PC-3 (cell line): ENCODE measurements around the gene HSPA5. TPM values are rescaled to one million over a fixed set of nuclear protein-coding genes. Genes with fewer than 3 reads are reported as not detected.

Experiments used
- ATAC-seq: fragments of 200-7000 bp; cut with Tn5 transposase; 2 replicates; pipeline ENCODE4 v1.9.1; 2020; ENCODE audit warnings: mild to moderate bottlenecking, moderate library complexity
- BruUV-seq: library from RNA; stranded (reverse); fragments of 400-500 nt; replicated peaks from 2 replicates; lab custom pipeline; 2021; lab: Mats Ljungman, UMichigan
- CTCF ChIA-PET: fragments of 300-600 bp; sonication (Branson Sonifier 250); formaldehyde crosslinking; loops from one replicate; lab custom pipeline; 2022; ENCODE audit warnings: antibody characterized with exemption; lab: Charles Lee
- POLR2A ChIA-PET: fragments of 300-600 bp; sonication (Branson Sonifier 250); formaldehyde crosslinking; loops from one replicate; lab custom pipeline; 2022; ENCODE audit warnings: antibody characterized with exemption; ENCODE audit not compliant: unreplicated experiment; lab: Charles Lee
- DNase-seq: peaks from one replicate; pipeline ENCODE4 v3.0.0-alpha.2; 2015
- H2AFZ ChIP-seq: fragments of 300-600 bp; sonication (generic); 2 replicates; pipeline ENCODE4 v1.6.0; 2016; ENCODE audit warnings: antibody characterized with exemption, low read length
- H3F3A ChIP-seq: fragments of 300-600 bp; sonication (generic); one replicate; pipeline ENCODE4 v1.6.0; 2017; ENCODE audit warnings: antibody characterized with exemption, low read length, control low read depth, mild to moderate bottlenecking; ENCODE audit not compliant: unreplicated experiment
- H3K27ac ChIP-seq: fragments of 300-600 bp; sonication (generic); 2 replicates; pipeline ENCODE4 v1.5.1; 2016; ENCODE audit warnings: mild to moderate bottlenecking, low read length
- H3K27me3 ChIP-seq: fragments of 300-600 bp; sonication (generic); 2 replicates; pipeline ENCODE4 v1.6.1; 2016; ENCODE audit warnings: low read length, mixed read lengths
- H3K36me3 ChIP-seq: fragments of 300-600 bp; sonication (generic); 2 replicates; pipeline ENCODE4 v1.6.1; 2016; ENCODE audit warnings: low read depth, mixed run types, low read length, mixed read lengths
- H3K4me1 ChIP-seq: fragments of 300-600 bp; sonication (generic); 2 replicates; pipeline ENCODE4 v1.5.1; 2016; ENCODE audit warnings: low read length; ENCODE audit not compliant: insufficient read depth
- H3K4me2 ChIP-seq: fragments of 300-600 bp; sonication (generic); 2 replicates; pipeline ENCODE4 v1.6.0; 2016; ENCODE audit warnings: low read length
- H3K4me3 ChIP-seq: fragments of 300-600 bp; sonication (generic); 2 replicates; pipeline ENCODE4 v1.5.1; 2016; ENCODE audit warnings: mild to moderate bottlenecking, low read length, mixed read lengths
- H3K79me2 ChIP-seq: fragments of 300-600 bp; sonication (generic); 2 replicates; pipeline ENCODE4 v1.6.1; 2017; ENCODE audit warnings: low read length, mixed read lengths
- H3K9ac ChIP-seq: fragments of 300-600 bp; sonication (generic); 2 replicates; pipeline ENCODE4 v1.6.0; 2016; ENCODE audit warnings: mild to moderate bottlenecking, low read length
- H3K9me2 ChIP-seq: fragments of 300-600 bp; sonication (generic); replicated peaks from 2 replicates; pipeline ENCODE4 v1.6.1; 2016; ENCODE audit warnings: mixed run types, low read length, mixed read lengths
- H3K9me3 ChIP-seq: fragments of 300-600 bp; sonication (generic); 2 replicates; pipeline ENCODE4 v1.6.1; 2016; ENCODE audit warnings: low read length, mixed read lengths
- H4K20me1 ChIP-seq: fragments of 300-600 bp; sonication (generic); 2 replicates; pipeline ENCODE4 v1.6.1; 2016; ENCODE audit warnings: low read length, mixed read lengths
- EZH2 ChIP-seq: fragments of 300-600 bp; sonication (generic); IDR thresholded peaks from one replicate; pipeline ENCODE4 v1.6.1; 2017; ENCODE audit warnings: antibody characterized with exemption, mild to moderate bottlenecking, low read length; ENCODE audit not compliant: unreplicated experiment
- EZH2phosphoT487 ChIP-seq: fragments of 300-600 bp; sonication (generic); IDR thresholded peaks from 2 replicates; pipeline ENCODE4 v1.6.1; 2018; ENCODE audit warnings: mild to moderate bottlenecking, antibody characterized with exemption, low read length, borderline replicate concordance
- intact Hi-C: fragments of 100-400 bp; cut with micrococcal nuclease; formaldehyde crosslinking; loops from 2 replicates; pipeline ENCODE4 v1.9.0; 2023
- total RNA-seq: library from RNA; depleted of rRNA; stranded (reverse); fragments of >200 nt; gene quantifications from 2 replicates; pipeline ENCODE4 v1.2.3, GENCODE V29; 2014
- TF ChIP-seq, protein P1 (sequence below): fragments of 300-600 bp; sonication (generic); conservative IDR thresholded peaks from 2 replicates; pipeline ENCODE4 v1.5.1; 2017; ENCODE audit warnings: antibody characterized with exemption, low read depth, mild to moderate bottlenecking, low read length

Gene HSPA5
- total RNA-seq, 1 experiment from 2014 or later, result 112 TPM

DNA sequence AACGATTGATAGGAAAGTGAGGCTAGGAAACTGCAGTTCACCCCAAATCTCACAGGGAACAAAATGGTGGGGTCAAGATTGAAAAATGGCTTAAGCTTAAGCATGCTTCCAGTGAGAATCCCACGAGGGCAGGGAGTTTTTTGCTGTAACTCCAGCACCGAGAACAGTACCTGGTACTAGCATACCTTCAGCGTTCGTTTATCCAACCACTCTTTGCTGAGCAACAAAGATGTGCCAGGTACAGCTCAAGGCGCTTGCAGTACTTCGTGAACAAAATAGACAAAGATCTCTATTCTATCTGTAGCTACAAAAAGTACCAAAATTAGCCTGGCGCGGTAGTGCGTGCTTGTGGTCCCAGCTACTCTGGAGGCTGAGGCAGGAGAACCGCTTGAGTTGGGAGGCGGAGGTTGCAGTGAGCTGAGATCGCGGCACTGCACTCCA lies 50.8 kb downstream of the HSPA5 start:
- intact Hi-C loops, result no loop called here
- Histone ChIP-seq H3K4me2 (peak overlapping the region; percentile 84), H3K9me3 (no peaks in the 10 kb centered on the region), H3K27ac (no peak overlapping the region), H3K27me3 (no peaks in the 10 kb centered on the region), H3K9ac (peak overlapping the region; percentile 98), H3K4me1 (no peaks in the 10 kb centered on the region), H3K9me2 (no peaks in the 10 kb centered on the region), H3K36me3 (no peaks in the 10 kb centered on the region), H3K79me2 (peaks cover 51% of the 10 kb centered on the region), H4K20me1 (no peaks in the 10 kb centered on the region), H3K4me3 (peak overlapping the region; percentile 99), H2AFZ (peak overlapping the region; percentile 88), H3F3A (no peaks in the 10 kb centered on the region)
- DNase-seq (no peak), ATAC-seq (no peak)
- ChIA-PET CTCF (no interaction called here), POLR2A (interaction anchor here (0.6 kb wide), 1 partner anchor 187 kb away, joined by 4 read pairs; no protein-coding TSS in a partner anchor)
- no TSS peak for BruUV-seq
- TF ChIP-seq EZH2, result no peak
- TF ChIP-seq EZH2phosphoT487, result no peak
- TF ChIP-seq, protein P1, sequence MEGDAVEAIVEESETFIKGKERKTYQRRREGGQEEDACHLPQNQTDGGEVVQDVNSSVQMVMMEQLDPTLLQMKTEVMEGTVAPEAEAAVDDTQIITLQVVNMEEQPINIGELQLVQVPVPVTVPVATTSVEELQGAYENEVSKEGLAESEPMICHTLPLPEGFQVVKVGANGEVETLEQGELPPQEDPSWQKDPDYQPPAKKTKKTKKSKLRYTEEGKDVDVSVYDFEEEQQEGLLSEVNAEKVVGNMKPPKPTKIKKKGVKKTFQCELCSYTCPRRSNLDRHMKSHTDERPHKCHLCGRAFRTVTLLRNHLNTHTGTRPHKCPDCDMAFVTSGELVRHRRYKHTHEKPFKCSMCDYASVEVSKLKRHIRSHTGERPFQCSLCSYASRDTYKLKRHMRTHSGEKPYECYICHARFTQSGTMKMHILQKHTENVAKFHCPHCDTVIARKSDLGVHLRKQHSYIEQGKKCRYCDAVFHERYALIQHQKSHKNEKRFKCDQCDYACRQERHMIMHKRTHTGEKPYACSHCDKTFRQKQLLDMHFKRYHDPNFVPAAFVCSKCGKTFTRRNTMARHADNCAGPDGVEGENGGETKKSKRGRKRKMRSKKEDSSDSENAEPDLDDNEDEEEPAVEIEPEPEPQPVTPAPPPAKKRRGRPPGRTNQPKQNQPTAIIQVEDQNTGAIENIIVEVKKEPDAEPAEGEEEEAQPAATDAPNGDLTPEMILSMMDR, result no peak

DNA sequence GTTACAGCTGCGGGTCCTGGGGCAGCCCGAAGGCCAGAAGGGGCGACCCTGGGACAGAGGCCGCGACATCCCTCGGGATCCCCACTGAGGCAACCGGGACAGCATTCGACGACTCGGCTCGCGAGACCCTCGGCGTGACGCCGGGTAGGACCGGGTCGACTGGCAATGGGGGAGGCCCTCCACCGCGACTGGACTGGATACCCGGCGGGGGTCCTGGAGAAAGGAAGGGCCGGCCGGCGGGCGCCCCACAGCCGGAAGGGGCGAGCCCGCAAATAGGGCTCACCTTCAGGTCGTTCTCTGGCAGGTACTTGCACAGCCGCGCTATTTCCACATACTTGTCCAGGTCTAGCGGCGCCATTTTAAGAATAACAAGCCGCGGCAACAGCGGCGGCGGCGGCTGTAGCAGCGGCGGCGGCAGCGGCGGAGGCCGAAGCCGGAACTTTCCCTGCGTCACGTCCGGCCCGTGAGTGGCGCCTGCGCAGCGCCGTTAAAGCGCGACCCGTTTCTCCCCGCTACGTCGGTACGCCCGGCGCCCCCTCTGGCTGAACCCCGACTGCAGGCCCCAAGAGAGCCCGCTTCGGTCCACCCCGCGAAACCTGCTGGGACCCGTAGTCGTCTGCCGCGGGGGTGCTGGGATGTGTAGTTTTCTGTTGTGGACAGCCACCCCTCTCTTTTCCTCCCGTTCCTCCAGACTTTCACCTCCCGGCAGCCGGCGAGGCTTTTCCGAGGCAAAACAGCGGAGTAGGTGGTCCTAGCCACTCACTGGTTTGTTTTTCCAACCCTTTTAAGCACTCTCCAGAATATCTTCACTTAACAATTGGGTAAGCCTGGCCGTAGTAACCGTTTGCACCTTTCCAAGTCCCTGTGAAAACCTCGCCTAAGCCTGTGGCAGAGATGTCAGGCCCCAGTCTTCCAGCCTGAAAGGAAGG lies 51.5 kb downstream of the HSPA5 start, which contains the start of gene PPP6C:
Gene PPP6C (minus strand): TSS at position 443 of the 929 bp plus-strand sequence. CDS start 85 bp downstream, at position 358.
- Histone ChIP-seq H2AFZ (peak within 1 kb of the TSS; percentile 88), H3K9me3 (no peaks in the 10 kb centered on the region), H3K79me2 (peaks cover 57% of the 10 kb centered on the region), H3K36me3 (no peaks in the 10 kb centered on the region), H3K27ac (peak within 1 kb of the TSS; percentile 55), H3K4me1 (no peaks in the 10 kb centered on the region), H3K27me3 (no peaks in the 10 kb centered on the region), H4K20me1 (no peaks in the 10 kb centered on the region), H3K4me2 (peak within 1 kb of the TSS; percentile 84), H3K9me2 (no peaks in the 10 kb centered on the region), H3K9ac (peak within 1 kb of the TSS; percentile 98), H3K4me3 (peak within 1 kb of the TSS; percentile 99), H3F3A (no peaks in the 10 kb centered on the region)
- CTCF ChIA-PET, result no interaction called here
- TF ChIP-seq, protein P1, result peak; percentile 53
- no peak for TF ChIP-seq EZH2
- TF ChIP-seq EZH2phosphoT487, result no peak
- peak; percentile 84 for DNase-seq
- ATAC-seq, result peak; percentile 95
- POLR2A ChIA-PET, result no interaction called here
- BruUV-seq, result TSS peak; percentile 92
- intact Hi-C loops, result no loop called here

DNA sequence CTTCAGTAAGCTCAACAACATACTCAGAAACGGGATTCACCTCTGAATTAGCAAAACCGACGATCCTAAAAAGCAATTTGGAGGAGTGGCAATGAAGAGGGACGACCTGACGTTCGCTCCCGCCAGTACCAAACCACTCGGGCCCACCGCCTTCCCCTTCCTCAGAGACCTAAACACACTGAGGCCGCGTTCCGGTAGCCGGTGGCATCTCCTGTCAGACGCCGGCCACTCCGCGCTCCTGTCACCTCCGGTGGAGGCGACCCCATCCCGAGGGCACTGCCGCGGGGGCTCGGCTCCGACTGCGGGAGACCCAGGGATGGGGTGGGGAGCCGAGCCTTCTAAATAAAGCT lies 52.2 kb downstream of the HSPA5 start:
- ATAC-seq (peak; percentile 30), DNase-seq (no peak)
- Histone ChIP-seq H3K36me3 (no peaks in the 10 kb centered on the region), H3K4me2 (peak overlapping the region; percentile 84), H3K9ac (peak overlapping the region; percentile 98), H3K9me2 (no peaks in the 10 kb centered on the region), H3K27ac (peak overlapping the region; percentile 55), H4K20me1 (no peaks in the 10 kb centered on the region), H3K4me3 (peak overlapping the region; percentile 99), H3K9me3 (no peaks in the 10 kb centered on the region), H3F3A (no peaks in the 10 kb centered on the region), H3K27me3 (no peaks in the 10 kb centered on the region), H3K4me1 (no peaks in the 10 kb centered on the region), H3K79me2 (peaks cover 64% of the 10 kb centered on the region), H2AFZ (peak overlapping the region; percentile 88)
- CTCF ChIA-PET, result no interaction called here
- TF ChIP-seq, protein P1, result no peak
- TF ChIP-seq EZH2phosphoT487, result no peak
- no peak for TF ChIP-seq EZH2
- TSS peak; percentile 80 for BruUV-seq
- POLR2A ChIA-PET, result no interaction called here
- intact Hi-C loops, result no loop called here
